HG02852 (cell line): Measurements from ENCODE around the gene UNK.
"Not testable (repeated sequence)": the region's sequence is repeated elsewhere in the genome, so short reads cannot be mapped to it uniquely, and the experiment has no call there.

Experiments
- ATAC-seq: cut with Tn5 transposase; IDR thresholded peaks from one replicate; pipeline ENCODE4 v1.9.1; 2021; ENCODE audit warnings: mild to moderate bottlenecking, moderate library complexity; ENCODE audit not compliant: unreplicated experiment

Gene UNK

DNA sequence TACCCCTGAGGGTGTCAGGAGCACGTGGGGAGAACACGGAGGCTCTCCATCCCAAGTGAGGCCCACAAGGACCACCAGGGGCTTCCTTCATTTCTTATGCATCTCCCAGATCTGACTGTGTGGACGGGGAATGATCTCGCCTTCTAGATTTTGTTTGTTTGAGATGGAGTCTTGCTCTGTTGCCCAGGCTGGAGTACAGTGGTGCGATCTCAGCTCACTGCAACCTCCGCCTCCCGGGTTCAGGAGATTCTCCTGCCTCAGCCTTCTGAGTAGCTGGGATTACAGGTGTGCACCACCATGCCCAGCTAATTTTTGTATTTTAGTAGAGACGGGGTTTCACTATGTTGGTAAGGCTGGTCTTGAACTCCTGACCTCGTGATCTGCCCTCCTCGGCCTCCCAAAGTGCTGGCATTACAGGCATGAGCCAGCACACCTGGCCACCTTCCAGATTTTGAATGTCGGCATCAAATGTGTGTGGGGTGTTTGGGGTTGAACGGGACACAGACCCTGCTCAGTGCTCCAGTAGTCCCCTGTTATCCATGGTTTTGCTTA is 84.2 kb downstream of the UNK start:
- ATAC-seq: not testable (repeated sequence)

GRCh38 chr17:75869282-75870141 is 84.9 kb downstream of the UNK start:
- ATAC-seq: no peak

DNA sequence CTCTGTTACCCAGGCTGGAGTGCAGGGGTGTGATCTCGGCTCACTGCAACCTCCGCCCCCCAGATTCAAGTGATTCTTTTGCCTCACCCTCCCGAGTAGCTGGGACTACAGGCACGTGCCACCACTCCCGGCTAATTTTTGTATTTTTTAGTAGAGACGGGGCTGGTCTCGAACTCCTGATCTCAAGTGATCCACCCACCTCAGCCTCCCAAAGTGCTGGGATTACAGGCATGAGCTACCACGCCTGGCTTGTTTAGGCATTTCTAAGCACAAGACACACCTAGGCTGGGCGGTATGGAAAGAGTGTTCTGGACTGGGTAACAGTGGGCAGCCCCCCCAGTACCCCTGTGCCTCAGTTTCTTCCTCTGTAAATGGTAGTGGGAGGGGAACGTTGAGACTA is 85.6 kb downstream of the UNK start:
- ATAC-seq: not testable (repeated sequence)

- no peak for ATAC-seq
Measured at GRCh38 chr17:75872434-75873351, 88.1 kb downstream of the UNK start.

DNA sequence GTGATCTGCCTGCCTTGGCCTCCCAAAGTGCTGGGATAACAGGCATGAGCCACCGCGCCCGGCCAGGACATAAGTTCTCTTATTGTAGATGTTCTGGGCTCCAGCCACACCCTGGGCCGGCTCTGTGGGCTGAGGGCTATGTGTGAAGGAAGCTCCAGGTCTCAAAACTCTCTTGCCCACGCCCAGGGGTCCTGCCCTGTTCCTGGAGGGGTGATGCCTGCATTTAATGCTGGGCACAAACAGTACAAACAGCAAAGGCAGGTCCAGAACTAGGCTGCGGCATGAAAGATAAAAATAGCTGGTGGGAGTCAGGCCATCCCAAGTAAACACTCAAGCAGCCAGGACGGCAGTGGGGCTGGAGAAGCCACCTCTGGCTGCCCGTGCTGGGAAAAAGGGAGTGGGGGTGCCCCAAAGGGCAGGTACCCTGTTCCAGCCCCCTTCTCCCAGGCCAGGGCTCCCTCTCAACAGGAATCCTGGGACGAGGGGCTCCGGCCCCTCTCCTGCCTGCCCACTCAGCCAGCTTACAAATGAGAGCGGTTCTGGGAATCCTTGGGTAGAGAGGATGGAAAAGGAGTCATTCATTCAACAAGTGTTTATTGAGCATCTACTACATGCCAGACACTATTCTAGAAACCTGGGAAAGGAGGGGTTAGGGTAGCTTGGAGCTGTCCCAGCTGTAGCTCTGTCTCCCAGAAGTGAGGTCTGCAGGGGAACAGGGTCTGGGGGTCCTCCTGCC is 89.1 kb downstream of the UNK start:
- ATAC-seq: no peak

- ATAC-seq: no peak
Measured at GRCh38 chr17:75874323-75875181, 89.9 kb downstream of the UNK start.
